Measurements from ENCODE around the gene NELL2.

The NELL2 gene

DNA sequence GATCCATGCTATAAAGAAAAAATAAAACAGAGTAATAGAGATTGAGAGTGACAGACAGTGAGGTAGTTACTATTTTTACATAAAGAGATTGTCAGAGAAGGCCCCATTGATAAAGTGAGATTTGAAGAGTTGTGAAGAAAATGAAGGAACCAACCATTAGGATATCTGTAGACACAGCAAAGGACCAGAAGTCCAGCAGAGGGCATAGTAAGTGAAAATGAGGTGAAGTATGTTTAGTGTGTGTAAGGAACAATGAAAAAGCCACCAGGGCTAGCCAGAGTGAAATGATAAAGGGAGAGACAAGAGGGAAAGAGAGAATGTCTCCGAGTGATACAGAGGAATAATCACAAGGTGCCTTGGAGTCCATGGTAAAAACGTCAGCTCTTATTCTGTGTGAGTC, 411.0 kb downstream of the NELL2 start:
- TF ChIP-seq CEBPB (IDR thresholded peaks at IDR 0.05) (no peak), EP300 (IDR thresholded peaks at IDR 0.05; ENCODE audit: borderline replicate concordance) (no peak), NFIC (IDR thresholded peaks at IDR 0.05) (no peak), TAF1 (IDR thresholded peaks at IDR 0.05; ENCODE audit: low read depth) (no peak), TCF12 (IDR thresholded peaks at IDR 0.05; ENCODE audit: low read depth) (no peak), RAD21 (IDR thresholded peaks at IDR 0.05; ENCODE audit: low read depth) (peak; percentile 55)

DNA sequence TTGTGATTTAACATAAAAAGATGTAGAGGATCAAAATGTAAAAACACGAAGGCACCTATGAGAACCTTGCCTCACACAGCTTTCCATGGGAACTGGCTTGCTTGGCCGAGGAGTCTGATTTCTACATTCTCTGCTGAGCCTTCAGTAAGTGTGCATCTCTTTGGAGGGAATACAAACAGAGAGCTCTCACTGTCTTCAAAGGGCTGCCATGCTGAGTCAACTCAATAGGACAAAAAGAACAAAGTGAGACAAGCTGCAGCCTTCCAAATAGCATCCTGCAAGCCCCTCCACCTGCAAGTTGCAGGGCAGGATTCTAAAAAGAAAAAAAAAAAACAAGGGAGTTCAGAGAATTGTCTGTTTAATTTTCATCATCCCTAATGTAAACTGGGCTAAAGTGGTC, 411.9 kb downstream of the NELL2 start:
- no peak for TF ChIP-seq TAF1 (IDR thresholded peaks at IDR 0.05; ENCODE audit: low read depth)
- TF ChIP-seq ZBTB7A (IDR thresholded peaks at IDR 0.05; ENCODE audit: low read depth): no peak
- TF ChIP-seq FOXM1 (IDR thresholded peaks at IDR 0.05; ENCODE audit: borderline replicate concordance, low read depth): no peak
- TF ChIP-seq CREB1 (IDR thresholded peaks at IDR 0.05; ENCODE audit: low read depth): no peak
- no peak for TF ChIP-seq RAD21 (IDR thresholded peaks at IDR 0.05; ENCODE audit: low read depth)
- TF ChIP-seq, protein P1, sequence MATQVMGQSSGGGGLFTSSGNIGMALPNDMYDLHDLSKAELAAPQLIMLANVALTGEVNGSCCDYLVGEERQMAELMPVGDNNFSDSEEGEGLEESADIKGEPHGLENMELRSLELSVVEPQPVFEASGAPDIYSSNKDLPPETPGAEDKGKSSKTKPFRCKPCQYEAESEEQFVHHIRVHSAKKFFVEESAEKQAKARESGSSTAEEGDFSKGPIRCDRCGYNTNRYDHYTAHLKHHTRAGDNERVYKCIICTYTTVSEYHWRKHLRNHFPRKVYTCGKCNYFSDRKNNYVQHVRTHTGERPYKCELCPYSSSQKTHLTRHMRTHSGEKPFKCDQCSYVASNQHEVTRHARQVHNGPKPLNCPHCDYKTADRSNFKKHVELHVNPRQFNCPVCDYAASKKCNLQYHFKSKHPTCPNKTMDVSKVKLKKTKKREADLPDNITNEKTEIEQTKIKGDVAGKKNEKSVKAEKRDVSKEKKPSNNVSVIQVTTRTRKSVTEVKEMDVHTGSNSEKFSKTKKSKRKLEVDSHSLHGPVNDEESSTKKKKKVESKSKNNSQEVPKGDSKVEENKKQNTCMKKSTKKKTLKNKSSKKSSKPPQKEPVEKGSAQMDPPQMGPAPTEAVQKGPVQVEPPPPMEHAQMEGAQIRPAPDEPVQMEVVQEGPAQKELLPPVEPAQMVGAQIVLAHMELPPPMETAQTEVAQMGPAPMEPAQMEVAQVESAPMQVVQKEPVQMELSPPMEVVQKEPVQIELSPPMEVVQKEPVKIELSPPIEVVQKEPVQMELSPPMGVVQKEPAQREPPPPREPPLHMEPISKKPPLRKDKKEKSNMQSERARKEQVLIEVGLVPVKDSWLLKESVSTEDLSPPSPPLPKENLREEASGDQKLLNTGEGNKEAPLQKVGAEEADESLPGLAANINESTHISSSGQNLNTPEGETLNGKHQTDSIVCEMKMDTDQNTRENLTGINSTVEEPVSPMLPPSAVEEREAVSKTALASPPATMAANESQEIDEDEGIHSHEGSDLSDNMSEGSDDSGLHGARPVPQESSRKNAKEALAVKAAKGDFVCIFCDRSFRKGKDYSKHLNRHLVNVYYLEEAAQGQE (IDR thresholded peaks at IDR 0.05; ENCODE audit: low read depth): no peak
- TF ChIP-seq, protein P2, sequence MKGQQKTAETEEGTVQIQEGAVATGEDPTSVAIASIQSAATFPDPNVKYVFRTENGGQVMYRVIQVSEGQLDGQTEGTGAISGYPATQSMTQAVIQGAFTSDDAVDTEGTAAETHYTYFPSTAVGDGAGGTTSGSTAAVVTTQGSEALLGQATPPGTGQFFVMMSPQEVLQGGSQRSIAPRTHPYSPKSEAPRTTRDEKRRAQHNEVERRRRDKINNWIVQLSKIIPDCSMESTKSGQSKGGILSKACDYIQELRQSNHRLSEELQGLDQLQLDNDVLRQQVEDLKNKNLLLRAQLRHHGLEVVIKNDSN (IDR thresholded peaks at IDR 0.05): no peak
- no peak for TF ChIP-seq EP300 (IDR thresholded peaks at IDR 0.05; ENCODE audit: borderline replicate concordance)
- no peak for TF ChIP-seq TCF12 (IDR thresholded peaks at IDR 0.05; ENCODE audit: low read depth)
- TF ChIP-seq TEAD4 (IDR thresholded peaks at IDR 0.05): no peak
- TF ChIP-seq YY1 (IDR thresholded peaks at IDR 0.05; ENCODE audit: low read depth): no peak
- TF ChIP-seq NFIC (IDR thresholded peaks at IDR 0.05): no peak
- TF ChIP-seq, protein P3, sequence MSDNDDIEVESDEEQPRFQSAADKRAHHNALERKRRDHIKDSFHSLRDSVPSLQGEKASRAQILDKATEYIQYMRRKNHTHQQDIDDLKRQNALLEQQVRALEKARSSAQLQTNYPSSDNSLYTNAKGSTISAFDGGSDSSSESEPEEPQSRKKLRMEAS (IDR thresholded peaks at IDR 0.05): no peak

DNA sequence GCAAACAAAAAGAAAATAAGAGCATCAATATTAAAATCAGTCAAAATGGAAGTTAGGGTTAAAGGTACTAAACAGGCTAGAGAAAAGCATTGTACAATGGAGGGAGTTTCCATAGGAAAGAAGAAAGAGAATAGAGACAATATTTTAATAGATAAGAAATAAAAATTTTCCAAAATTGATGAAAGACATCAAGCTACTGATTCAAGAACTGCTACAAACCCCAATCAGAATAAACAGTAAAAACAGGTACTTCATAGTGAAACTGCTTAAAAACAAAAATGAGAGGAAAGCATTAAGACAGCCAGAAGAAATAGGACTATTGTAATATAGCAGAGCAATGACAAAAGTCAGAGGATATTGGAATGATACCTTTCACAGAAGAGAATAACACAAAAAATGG, 413.4 kb downstream of the NELL2 start:
- TF ChIP-seq EGR1 (IDR thresholded peaks at IDR 0.05) (no peak), RAD21 (IDR thresholded peaks at IDR 0.05; ENCODE audit: low read depth) (no peak), TCF12 (IDR thresholded peaks at IDR 0.05; ENCODE audit: low read depth) (no peak), CEBPB (IDR thresholded peaks at IDR 0.05) (no peak), TAF1 (IDR thresholded peaks at IDR 0.05; ENCODE audit: low read depth) (no peak), YY1 (IDR thresholded peaks at IDR 0.05; ENCODE audit: low read depth) (no peak), FOXM1 (IDR thresholded peaks at IDR 0.05; ENCODE audit: borderline replicate concordance, low read depth) (no peak), NFIC (IDR thresholded peaks at IDR 0.05) (no peak), CREB1 (IDR thresholded peaks at IDR 0.05; ENCODE audit: low read depth) (no peak), ZBTB7A (IDR thresholded peaks at IDR 0.05; ENCODE audit: low read depth) (no peak), TEAD4 (IDR thresholded peaks at IDR 0.05) (no peak), EP300 (IDR thresholded peaks at IDR 0.05; ENCODE audit: borderline replicate concordance) (no peak)
- TF ChIP-seq, protein P3 (IDR thresholded peaks at IDR 0.05): no peak
- TF ChIP-seq, protein P2 (IDR thresholded peaks at IDR 0.05): no peak
- TF ChIP-seq, protein P1 (IDR thresholded peaks at IDR 0.05; ENCODE audit: low read depth): no peak

DNA sequence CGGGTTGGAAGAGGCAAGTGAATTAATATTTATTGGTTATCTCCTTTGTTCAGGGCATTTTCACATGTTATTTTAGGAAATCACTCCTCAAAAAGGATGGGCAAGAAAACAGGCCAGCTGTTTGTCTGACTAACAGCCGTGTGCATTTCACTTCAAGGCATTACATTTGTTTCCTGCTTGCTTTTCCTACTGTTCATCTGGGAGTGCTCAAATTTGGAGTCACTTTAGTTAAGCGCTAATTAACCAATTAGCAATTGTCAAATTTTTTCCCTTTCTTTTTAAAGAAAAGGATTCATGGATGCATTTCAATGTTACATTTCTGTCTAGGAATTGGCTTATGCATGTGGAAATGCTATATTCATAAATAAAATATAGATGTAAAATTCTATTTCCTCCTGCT, 415.9 kb downstream of the NELL2 start:
- TF ChIP-seq NFIC (IDR thresholded peaks at IDR 0.05): no peak
- TF ChIP-seq, protein P3 (IDR thresholded peaks at IDR 0.05): no peak
- TF ChIP-seq EGR1 (IDR thresholded peaks at IDR 0.05): no peak
- no peak for TF ChIP-seq YY1 (IDR thresholded peaks at IDR 0.05; ENCODE audit: low read depth)
- TF ChIP-seq TCF12 (IDR thresholded peaks at IDR 0.05; ENCODE audit: low read depth): no peak
- TF ChIP-seq FOXM1 (IDR thresholded peaks at IDR 0.05; ENCODE audit: borderline replicate concordance, low read depth): no peak
- TF ChIP-seq ZBTB7A (IDR thresholded peaks at IDR 0.05; ENCODE audit: low read depth): no peak
- TF ChIP-seq, protein P1 (IDR thresholded peaks at IDR 0.05; ENCODE audit: low read depth): no peak

Measured in Ishikawa (cell line).